NCI-H524 (cell line): ENCODE results near the gene TOP3A.
"Not testable (repeated sequence)": the region's sequence is repeated elsewhere in the genome, so short reads cannot be mapped to it uniquely, and the experiment has no call there.

Experiments
- DNase-seq, 2 experiments: peaks; one replicate each; lab custom pipeline; 2025; lab: John Stamatoyannopoulos, UW

The TOP3A gene, protein sequence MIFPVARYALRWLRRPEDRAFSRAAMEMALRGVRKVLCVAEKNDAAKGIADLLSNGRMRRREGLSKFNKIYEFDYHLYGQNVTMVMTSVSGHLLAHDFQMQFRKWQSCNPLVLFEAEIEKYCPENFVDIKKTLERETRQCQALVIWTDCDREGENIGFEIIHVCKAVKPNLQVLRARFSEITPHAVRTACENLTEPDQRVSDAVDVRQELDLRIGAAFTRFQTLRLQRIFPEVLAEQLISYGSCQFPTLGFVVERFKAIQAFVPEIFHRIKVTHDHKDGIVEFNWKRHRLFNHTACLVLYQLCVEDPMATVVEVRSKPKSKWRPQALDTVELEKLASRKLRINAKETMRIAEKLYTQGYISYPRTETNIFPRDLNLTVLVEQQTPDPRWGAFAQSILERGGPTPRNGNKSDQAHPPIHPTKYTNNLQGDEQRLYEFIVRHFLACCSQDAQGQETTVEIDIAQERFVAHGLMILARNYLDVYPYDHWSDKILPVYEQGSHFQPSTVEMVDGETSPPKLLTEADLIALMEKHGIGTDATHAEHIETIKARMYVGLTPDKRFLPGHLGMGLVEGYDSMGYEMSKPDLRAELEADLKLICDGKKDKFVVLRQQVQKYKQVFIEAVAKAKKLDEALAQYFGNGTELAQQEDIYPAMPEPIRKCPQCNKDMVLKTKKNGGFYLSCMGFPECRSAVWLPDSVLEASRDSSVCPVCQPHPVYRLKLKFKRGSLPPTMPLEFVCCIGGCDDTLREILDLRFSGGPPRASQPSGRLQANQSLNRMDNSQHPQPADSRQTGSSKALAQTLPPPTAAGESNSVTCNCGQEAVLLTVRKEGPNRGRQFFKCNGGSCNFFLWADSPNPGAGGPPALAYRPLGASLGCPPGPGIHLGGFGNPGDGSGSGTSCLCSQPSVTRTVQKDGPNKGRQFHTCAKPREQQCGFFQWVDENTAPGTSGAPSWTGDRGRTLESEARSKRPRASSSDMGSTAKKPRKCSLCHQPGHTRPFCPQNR

DNA sequence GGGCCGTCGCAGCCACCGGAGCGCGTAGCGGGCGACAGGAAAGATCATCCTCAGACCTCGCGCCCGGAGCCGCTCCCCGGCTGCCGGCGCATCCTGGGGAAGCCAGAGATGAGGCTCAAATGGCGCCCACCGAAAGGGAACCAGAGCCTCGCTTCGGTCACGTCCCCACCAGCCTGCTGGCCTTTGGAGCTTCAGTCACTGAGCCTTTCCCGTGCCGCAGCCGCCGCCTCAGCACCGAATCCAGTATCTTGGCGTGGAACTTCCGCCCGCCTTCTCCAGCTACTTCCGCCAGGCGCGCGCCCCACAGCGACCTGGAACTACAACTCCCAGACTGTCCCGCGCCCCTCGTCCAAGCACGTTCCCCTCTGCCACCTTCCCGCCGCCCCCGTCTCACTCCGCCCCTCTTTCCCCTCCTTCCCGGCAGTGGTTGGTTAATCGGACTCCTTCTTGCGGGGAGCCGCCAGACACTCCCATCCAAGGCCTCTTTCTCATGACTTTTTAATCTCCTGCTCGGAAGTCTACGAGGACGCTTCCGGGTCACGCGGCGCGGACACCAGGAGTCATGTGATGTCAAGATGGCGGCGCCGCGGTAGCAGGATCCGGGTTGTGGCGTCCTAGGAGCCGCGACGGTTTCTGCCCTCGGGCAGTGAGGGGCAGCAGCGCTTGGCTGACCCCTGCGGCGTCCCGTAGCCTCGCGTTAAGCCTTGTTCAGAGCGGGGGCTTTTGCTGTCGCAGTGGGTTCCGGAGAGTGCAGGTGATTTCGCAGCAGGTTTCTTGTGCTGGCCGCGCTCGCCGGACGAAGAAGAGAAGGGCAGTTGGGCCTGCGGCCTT, at the start of gene TOP3A, which contains the start of gene SMCR8:
TSS of gene TOP3A (minus strand) at position 264 of the 831 bp plus-strand sequence. CDS start at position 48, 216 bp downstream.
TSS of gene SMCR8 (plus strand) at position 563 of the 831 bp plus-strand sequence. CDS start 497 bp downstream, outside the sequence.
- peak; percentile 94 for DNase-seq

DNA sequence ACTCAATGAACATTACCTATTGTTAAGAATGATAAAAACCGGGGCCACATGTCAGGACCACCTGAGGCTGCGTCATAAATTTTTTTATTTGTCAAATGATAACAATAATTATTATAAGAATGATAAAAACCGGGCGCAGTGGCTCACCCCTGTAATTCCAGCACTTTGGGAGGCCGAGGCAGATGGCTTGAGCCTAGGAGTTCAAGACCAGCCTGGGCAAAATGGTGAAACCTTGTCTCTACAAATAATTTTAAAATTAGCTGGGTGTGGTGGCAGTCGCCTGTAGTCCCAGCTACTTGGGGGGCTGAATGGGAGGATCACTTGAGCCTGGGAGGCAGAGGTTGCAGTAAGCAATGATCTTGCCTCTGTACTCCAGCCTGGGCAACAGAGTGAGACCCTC, 49.4 kb upstream of the TOP3A start:
- DNase-seq: no peak

DNA sequence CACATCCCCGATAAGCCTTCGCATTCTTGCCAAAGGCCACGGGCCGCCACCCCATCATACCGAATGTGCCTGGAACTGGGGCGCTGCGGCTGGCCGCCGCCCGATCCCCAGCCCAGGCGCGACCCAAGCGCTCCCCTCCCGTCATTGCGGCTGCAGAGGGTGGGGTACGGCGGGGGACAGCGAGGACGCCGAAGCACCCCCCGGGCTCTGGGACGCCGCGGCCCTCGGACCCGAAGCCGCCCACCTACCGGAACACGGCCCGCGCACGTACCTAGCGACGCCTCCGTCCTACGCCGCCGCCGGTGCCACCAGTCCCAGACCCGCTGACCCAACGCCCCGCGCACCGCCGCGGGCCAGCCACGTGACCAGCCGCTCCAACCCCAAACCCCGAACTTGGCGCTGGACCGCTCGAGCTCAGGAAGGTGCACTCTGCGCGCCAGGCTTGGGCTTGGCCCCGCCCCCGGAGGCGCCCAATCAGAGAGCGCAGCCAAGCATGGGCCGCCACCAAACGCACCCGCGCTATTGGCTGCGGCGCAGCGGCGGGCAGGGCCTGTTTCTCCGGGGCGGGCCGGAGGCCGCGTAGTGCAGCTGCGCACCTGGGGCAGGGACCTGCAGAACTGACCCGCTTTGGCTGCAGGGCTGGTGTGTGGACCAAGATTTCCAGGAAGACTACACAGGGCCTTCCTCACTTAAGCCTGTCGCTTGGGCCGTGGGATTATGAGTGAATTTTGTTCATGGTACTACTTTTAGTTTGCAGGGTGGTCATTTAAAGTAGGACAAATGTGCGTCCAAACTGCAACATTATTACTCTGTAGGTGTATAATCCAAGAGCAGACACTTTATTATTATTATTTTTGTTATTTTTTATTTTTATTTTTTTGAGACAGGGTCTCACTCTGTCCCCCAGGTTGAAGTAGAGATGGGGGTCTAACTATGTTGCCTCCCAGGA, 48.6 kb upstream of the TOP3A start, which contains the start of gene SHMT1:
TSS of gene SHMT1 (minus strand) at position 450 of the 949 bp plus-strand sequence. CDS start 7,569 bp downstream, outside the sequence.
- DNase-seq: peak; percentile 86 to 93

DNA sequence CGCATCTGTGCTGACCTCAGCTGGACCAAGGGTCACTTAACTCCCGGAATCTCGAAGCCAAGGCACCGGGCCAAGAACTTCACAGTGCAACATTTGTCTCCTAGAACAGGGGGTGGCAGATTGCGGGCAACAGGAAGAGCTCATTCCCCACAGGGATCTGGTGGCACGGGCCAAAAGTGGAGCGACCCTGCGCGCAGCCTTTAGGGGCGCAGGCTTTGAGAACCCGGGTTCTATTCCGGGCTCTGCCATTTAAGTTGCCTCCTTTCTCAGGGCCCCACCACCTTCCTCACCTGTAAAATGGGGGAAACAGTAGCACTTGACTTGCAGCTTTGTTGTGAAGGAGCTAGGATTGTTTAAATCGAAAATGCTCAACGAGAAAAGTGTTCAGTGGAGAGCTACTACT, 47.9 kb upstream of the TOP3A start:
- peak in 1 of 2 experiments; percentile 34 for DNase-seq

DNA sequence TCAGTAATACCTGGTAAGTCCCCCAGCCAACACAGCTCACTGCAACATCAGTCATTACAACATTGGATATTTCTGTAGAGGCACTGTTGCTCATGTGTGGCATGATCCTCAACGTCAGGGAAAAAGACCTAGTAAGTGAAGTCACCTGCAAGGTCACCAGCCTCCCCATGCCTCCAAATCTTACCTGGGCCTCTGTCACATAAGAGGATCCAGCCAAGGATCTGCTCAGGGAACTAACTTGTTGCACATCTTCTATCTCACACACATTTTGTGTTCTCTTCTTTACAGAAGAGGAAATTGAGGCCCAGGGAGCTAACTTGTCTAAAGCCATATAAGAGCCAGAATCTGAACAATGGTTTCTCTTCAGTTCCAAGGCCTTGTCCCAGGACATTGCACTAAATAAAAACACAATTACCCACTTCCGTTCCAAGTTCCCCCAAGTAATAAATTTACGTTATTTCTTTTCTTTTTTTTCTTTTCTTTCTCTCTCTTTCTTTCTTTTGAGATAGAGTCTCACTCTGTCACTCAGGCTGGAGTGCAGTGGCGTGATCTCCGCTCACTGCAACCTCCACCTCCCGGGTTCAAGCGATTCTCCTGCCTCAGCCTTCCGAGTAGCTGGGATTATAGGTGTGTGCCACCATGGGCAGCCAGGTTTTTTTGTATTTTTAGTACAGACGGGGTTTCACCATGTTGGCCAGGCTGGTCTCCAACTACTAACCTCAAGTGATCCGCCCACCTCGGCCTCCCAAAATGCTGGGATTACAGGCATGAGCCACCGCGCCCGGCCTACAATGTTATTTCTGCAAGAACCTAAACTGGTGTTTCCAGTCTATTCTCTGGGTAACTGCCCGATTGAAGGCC, 47.3 kb upstream of the TOP3A start:
- no peak for DNase-seq

DNA sequence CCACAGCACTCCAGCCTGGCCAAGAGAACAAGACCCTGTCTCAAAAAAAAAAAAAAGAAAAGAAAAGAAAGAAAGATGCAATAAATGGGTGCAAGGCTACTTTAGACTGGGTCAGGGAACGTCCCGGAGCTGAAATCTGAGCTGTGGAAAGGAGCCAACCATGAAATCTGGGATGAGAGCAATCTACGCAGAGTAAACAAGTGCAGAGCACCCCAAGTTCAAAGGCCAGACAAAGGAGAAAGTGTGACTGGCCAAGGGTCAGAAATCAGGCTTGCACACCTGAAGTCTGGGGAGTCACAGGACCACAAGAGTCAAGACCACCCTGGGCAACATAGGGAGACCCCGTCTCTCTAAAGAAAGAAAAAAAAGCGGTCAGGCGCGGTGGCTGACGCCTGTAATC, 45.7 kb upstream of the TOP3A start:
- DNase-seq: no peak

DNA sequence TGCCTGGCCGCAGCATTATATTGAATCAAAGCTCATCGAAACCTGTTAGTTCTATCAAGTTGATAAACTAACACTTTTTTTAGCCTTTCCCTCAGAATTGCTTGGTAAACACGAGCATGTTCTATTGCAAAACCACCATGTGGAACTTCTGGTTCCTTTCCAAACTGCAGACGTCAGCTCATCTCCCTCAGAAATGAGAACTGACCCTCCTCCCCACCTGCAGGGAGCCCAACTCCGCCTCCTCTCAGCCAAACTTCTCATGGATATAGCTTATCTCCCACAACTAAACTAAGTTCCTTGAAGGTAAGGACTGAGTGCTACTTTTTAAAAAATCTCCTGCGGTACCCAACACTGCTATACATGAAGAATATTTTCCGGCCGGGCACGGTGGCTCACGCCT, 41.8 kb upstream of the TOP3A start:
- DNase-seq: no peak

DNA sequence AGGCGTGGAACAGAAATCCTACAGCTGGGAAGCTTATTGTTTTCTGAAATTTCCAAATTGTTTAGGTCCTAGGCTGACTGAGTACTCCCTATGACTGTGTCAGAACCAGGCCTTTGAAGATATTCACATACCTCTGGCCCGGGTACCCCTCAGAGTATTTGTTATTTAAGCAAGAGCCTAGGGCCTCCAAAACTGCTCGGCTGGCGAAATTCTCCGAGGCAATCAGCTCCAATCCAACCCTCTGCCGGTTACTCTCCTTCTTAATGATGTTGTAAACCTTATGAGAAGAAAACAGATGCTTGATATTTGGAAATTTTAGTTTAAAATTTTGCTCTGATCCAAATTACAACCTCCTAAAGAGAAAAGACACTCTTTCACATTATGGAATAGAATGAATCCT, 38.7 kb upstream of the TOP3A start:
- DNase-seq: no peak

DNA sequence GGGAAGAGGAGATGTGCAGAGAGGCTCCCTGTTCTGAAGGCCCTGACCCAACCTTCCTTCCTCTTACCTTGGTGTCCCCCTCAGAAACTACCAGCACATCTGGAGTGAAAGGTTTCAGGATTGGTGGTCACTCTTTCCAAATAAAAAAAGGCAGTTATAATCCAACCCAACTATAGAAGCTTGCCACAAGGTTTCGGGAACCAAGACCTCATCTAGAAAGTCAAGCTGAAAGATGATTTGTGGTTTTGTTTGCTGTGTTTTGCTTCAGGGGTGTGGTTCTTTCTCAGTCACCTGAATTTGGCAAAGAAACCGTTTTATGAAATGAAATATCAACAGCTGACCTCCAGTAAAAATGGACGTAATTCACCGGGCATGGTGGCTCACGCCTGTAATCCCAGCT, 29.2 kb upstream of the TOP3A start:
- DNase-seq: no peak

DNA sequence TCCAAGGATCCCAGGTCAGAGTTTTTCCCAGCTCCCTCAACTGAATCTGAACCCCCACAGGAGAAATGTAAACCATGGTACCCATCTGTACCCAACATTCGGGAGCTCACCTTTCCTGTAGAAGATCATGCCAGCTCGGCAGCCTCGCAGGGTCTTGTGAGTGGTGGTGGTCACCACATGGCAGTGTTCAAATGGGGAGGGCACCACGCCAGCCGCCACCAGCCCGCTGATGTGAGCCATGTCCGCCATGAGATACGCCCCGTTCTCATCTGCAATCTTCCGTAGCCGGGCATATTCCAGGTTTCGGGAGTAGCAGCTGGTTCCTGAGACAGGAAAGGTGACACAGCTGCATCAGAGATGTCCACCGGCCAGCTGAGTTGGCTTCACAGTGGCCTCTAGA, 25.1 kb upstream of the TOP3A start:
- no peak for DNase-seq

DNA sequence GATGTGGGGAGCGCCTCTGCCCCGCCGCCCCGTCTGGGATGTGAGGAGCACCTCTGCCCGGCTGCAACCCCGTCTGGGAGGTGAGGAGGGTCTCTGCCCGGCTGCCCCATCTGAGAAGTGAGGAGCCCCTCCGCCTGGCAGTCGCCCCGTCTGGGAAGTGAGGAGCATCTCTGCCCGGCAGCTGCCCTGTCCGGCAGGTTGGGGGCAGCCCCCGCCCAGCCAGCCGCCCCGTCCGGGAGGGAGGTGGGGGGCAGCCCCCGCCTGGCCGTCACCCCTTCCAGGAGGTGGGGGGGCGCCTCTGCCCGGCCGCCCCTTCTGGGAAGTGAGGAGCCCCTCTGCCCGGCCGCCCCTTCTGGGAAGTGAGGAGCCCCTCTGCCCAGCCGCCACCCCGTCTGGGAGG, 23.4 kb upstream of the TOP3A start:
- not testable (repeated sequence) for DNase-seq

DNA sequence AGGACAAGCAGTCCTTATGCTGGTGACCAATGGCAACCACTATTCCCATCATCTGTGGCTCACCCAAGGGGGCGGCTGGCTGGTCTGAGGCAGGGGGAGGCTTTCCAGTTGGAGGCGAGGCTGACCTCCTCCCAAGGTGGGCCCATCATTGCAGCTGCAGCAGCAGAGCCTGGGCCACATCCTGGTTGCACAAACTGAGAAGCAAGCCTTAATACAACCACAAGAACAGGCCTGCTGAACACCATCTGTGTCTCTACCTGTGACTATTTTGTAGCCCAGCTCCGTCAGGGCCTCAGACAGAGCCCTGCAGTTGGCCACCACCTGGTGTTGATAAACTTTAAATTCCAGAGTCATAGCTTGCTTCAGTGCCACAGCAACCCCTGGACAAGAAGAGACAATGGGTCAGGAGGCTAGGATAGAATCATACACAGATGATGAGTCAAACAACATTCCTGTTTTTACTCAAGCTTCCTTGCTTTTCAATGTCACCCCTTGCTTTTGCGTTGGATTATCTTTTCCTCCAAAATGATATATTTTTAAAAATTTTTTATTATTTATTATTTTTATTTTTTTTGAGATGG, 18.2 kb upstream of the TOP3A start:
- no peak for DNase-seq

DNA sequence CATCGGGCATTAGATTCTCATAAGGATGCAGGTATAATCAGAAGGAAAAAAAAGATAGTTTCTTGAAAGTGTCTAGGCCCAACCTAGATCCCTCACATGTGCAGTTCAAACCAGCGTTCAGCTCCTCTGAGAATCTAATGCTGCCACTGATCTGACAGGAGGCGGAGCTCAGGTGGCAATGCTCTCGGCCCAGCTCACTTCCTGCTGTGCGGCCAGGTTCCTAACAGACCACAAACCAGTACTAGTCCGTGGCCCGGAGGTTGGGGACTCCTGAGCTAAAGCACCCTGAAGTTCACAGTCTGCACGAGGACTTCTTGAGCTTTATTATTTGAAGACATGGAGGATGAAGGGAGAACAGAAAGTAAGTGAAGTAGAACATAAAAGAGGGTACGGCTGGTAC, 17.1 kb upstream of the TOP3A start:
- DNase-seq: no peak

DNA sequence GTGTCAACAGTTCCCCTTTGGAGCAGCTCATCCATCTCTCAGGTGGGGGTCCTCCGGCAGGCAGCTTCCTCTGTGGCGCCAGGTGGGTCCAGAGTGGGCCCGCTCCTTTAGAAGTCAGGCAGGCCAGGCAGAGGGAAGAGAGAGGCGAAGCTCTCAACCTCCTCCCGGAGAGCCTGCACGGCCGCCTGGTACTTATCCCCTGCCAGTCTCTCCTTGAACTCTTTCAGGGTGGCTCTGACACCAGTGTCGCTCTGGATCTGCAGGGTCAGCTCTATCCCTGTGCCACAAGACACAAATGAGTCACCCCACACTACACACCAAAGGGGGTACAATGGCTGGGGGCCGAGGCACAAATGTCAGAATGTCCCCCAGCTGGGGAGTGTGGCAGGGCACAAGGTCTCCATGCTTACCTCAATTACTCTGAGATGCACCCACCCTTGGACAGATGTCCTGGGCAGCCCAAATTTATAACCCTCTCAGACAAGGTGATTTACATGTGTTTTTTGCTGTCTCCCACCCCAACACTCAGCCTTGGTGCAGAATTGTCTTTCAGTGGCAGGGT, 13.9 kb upstream of the TOP3A start:
- no peak for DNase-seq

DNA sequence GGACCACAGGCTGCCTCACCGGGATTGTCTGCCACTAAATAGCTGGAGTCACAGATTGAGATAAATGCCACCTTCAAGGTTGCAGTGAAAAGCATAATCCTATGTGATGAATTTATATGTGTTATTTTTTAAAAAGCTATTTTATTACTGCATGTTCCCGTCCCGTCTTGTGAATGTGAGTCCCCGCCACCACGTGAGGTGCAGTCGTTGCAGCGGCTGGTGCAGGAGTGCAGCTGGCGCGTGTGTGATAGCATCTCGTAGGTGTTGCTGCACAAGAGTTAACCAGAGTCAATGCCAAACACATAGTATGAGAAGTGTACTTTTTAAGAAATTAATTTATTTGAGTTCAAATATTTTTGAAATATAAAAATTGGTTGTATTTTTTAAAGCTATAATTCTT, 12.8 kb upstream of the TOP3A start:
- no peak for DNase-seq

DNA sequence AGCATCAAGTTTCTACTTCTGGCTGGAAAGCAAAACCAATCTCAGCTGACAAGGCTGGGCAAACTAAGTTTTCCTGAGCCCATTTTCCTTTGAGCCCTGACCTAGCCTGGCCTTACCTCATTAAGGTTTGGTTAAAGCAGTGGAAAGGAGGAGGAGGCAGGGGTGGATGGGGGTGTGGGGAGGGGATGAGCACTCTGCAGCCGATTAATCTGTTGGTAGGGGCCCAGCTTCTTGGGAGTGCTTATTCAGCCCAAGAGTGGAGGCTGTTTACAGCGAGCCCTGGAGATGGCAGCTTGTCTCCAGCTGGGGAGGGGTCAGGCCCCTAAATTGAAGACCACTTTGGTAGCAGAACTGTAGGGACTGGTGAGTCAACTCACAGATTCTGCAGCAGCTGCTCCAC, 12.3 kb upstream of the TOP3A start:
- no peak for DNase-seq

DNA sequence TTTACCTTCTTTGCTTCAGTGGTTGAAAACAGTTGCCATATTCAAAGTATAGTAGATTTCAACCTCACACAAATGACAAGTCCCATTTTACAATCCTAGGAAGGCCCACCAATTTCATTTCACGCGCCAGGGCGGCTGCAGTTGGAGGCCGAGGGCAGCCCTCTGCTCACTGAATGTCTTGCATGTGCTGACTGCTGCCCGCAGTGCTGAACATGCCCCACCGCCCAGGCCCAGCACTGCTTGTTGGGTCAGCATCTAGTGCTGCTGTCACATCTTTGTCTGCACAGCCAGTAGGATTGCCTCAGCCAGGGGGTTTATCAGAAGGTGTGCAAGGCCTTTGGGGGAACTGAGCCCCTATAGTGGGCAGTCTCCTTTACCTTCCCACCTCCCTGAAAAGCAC, 11.8 kb upstream of the TOP3A start:
- no peak for DNase-seq

DNA sequence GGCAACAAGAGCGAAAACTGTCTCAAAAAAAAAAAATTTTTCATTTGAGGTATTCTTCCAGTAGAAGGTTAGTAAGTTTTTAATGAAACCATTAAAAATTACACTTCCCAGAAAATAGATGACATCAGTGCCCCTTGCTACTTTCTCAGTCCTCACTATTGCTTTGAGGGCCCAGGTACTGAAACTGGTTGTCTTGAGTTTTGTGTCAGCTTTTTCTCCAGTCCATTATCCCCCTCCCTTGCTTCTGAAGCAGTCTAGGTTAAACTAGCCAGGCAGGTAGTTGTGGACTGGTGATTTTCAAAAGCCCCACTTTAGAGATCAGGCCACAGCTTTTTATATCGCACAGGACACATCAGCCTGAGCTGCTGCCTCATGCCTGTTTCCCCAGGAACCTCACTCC, 11.2 kb upstream of the TOP3A start:
- DNase-seq: no peak
